HepG2 (cell line): ENCODE data around the gene SUN5. TPM values are rescaled to one million over a fixed set of nuclear protein-coding genes. Genes with fewer than 3 reads are reported as not detected.

Experiments used
- ETV6 ChIP-seq: sonication (generic); formaldehyde crosslinking; conservative IDR thresholded peaks from 2 replicates; pipeline ENCODE4 v1.4.0; 2020; ENCODE audit warnings: missing genetic modification reagents
- LRRFIP1 ChIP-seq: sonication (generic); formaldehyde crosslinking; conservative IDR thresholded peaks from 2 replicates; pipeline ENCODE4 v1.4.0; 2020; ENCODE audit warnings: missing genetic modification reagents
- NFYC ChIP-seq: IDR thresholded peaks from 2 replicates; pipeline ENCODE4 v1.6.1; 2016; ENCODE audit warnings: missing genetic modification reagents, missing compliant biosample characterization
- POGZ ChIP-seq: sonication (generic); formaldehyde crosslinking; IDR thresholded peaks from 2 replicates; pipeline ENCODE4 v1.4.0; 2020; ENCODE audit warnings: mild to moderate bottlenecking, missing genetic modification reagents
- RFXAP ChIP-seq: sonication (generic); formaldehyde crosslinking; IDR thresholded peaks from 2 replicates; pipeline ENCODE4 v1.4.0; 2020; ENCODE audit warnings: missing genetic modification reagents, borderline replicate concordance
- SMC3 ChIP-seq: IDR thresholded peaks from 2 replicates; pipeline ENCODE4 v1.6.1; 2011; ENCODE audit warnings: low read length, improper control_type of control experiment
- SOX5 ChIP-seq: IDR thresholded peaks from 2 replicates; pipeline ENCODE4 v1.6.1; 2016; ENCODE audit warnings: borderline replicate concordance
- TFE3 ChIP-seq: IDR thresholded peaks from 2 replicates; pipeline ENCODE4 v1.6.1; 2016
- XRCC5 ChIP-seq: fragments of 200-400 bp; formaldehyde crosslinking; optimal IDR thresholded peaks from 2 replicates; pipeline ENCODE3; 2017; ENCODE audit warnings: mild to moderate bottlenecking, low read length
- ZMYM2 ChIP-seq: sonication (generic); formaldehyde crosslinking; IDR thresholded peaks from 2 replicates; pipeline ENCODE4 v1.8.0; 2022; ENCODE audit warnings: mild to moderate bottlenecking, missing genetic modification reagents
- ZNF121 ChIP-seq: sonication (generic); formaldehyde crosslinking; IDR thresholded peaks from 2 replicates; pipeline ENCODE4 v1.5.0; 2020; ENCODE audit warnings: mild to moderate bottlenecking, missing genetic modification reagents
- ZNF749 ChIP-seq: sonication (generic); formaldehyde crosslinking; IDR thresholded peaks from 2 replicates; pipeline ENCODE4 v1.8.0; 2022; ENCODE audit warnings: mild to moderate bottlenecking, missing genetic modification reagents, moderate library complexity, borderline replicate concordance
- ZXDC ChIP-seq: sonication (generic); formaldehyde crosslinking; IDR thresholded peaks from 2 replicates; pipeline ENCODE4 v1.5.0; 2020; ENCODE audit warnings: mild to moderate bottlenecking, missing genetic modification reagents
- polyA plus RNA-seq, 8 experiments: library from polyadenylated mRNA; depleted of rRNA in 3 of 8; stranded (reverse) in 7 of 8; unstranded in 1 of 8; fragments of >200 nt; fragmentation: Illumina TruSeq in 4 of 8; extraction: Trizol in 4 of 8; gene quantifications; 2 replicates each; pipeline versions ENCODE4 v1.2.1 to v1.2.3, GENCODE V29; 2011 to 2016; ENCODE audit warnings: low read depth in 4 of 8, missing spikeins in 1 of 8, mixed read lengths in 1 of 8; ENCODE audit not compliant: insufficient read depth in 1 of 8
- total RNA-seq, 5 experiments: library from RNA; depleted of rRNA; stranded (reverse); fragments of >200 nt; fragmentation: Illumina TruSeq; extraction: Trizol; gene quantifications; 2 replicates each; pipeline ENCODE4 v1.2.3, GENCODE V29; 2016; ENCODE audit warnings: low read depth in 1 of 5
- TF ChIP-seq, protein P1 (sequence below): sonication (generic); formaldehyde crosslinking; IDR thresholded peaks from 2 replicates; pipeline ENCODE4 v1.5.1; 2020; ENCODE audit warnings: missing genetic modification reagents, mild to moderate bottlenecking, borderline replicate concordance

Gene SUN5
- total and polyA plus RNA-seq, 2 of the 13 experiments (the other 11 are each of a cell fraction or from before 2014, with no cell fraction given): not detected

- TF ChIP-seq, protein P1, sequence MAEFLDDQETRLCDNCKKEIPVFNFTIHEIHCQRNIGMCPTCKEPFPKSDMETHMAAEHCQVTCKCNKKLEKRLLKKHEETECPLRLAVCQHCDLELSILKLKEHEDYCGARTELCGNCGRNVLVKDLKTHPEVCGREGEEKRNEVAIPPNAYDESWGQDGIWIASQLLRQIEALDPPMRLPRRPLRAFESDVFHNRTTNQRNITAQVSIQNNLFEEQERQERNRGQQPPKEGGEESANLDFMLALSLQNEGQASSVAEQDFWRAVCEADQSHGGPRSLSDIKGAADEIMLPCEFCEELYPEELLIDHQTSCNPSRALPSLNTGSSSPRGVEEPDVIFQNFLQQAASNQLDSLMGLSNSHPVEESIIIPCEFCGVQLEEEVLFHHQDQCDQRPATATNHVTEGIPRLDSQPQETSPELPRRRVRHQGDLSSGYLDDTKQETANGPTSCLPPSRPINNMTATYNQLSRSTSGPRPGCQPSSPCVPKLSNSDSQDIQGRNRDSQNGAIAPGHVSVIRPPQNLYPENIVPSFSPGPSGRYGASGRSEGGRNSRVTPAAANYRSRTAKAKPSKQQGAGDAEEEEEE (CRISPR knock-in tag): 0 out of 2 replicates have a peak, but pooled peaks have one; percentile 42
- TF ChIP-seq XRCC5 (peak; percentile 71), ZNF121 (CRISPR knock-in tag) (no peak), ZMYM2 (CRISPR knock-in tag) (0 out of 2 replicates have a peak, but pooled peaks have one; percentile 22), LRRFIP1 (0 out of 2 replicates have a peak, but pooled peaks have one; percentile 36), ZXDC (CRISPR knock-in tag) (no peak), RFXAP (CRISPR knock-in tag) (peak; percentile 60; the same call in 1 of the 2 replicates), SOX5 (no peak), TFE3 (CRISPR knock-in tag) (peak; percentile 28; the same call in 1 of the 2 replicates), ZNF749 (CRISPR knock-in tag) (peak; percentile 62; the same call in 1 of the 2 replicates), POGZ (CRISPR knock-in tag) (0 out of 2 replicates have a peak, but pooled peaks have one; percentile 33), NFYC (0 out of 2 replicates have a peak, but pooled peaks have one; percentile 6), SMC3 (peak; percentile 63), ETV6 (CRISPR knock-in tag) (no peak)
These were observed 916 bp upstream of the SUN5 start (continued) for GRCh38 chr20:33005132-33005566.
